Measurements from ENCODE around the gene LCN9.
A peak's percentile ranks its signal among the peaks of the same experiment; 100 is the strongest.

The LCN9 gene

GRCh38 chr9:135698767-135699166, 35.7 kb downstream of the LCN9 start:
- TF ChIP-seq, protein P1, sequence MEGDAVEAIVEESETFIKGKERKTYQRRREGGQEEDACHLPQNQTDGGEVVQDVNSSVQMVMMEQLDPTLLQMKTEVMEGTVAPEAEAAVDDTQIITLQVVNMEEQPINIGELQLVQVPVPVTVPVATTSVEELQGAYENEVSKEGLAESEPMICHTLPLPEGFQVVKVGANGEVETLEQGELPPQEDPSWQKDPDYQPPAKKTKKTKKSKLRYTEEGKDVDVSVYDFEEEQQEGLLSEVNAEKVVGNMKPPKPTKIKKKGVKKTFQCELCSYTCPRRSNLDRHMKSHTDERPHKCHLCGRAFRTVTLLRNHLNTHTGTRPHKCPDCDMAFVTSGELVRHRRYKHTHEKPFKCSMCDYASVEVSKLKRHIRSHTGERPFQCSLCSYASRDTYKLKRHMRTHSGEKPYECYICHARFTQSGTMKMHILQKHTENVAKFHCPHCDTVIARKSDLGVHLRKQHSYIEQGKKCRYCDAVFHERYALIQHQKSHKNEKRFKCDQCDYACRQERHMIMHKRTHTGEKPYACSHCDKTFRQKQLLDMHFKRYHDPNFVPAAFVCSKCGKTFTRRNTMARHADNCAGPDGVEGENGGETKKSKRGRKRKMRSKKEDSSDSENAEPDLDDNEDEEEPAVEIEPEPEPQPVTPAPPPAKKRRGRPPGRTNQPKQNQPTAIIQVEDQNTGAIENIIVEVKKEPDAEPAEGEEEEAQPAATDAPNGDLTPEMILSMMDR (IDR thresholded peaks at IDR 0.05; ENCODE audit: borderline replicate concordance, insufficient read depth, low read depth, low read length): no peak
- no peak overlapping the region for H3K4me3 ChIP-seq (ENCODE audit: low read depth, low read length)

- H3K4me3 ChIP-seq (ENCODE audit: low read depth, low read length): no peak within 1 kb of the TSS
- TF ChIP-seq, protein P1 (IDR thresholded peaks at IDR 0.05; ENCODE audit: borderline replicate concordance, insufficient read depth, low read depth, low read length): no peak
These were observed 36.3 kb downstream of the LCN9 start, which contains the start of gene SOHLH1 for GRCh38 chr9:135699440-135699839. Gene SOHLH1, minus strand, starts transcription at chr9:135699481. Its CDS starts 14 bp downstream, at chr9:135699467.

DNA sequence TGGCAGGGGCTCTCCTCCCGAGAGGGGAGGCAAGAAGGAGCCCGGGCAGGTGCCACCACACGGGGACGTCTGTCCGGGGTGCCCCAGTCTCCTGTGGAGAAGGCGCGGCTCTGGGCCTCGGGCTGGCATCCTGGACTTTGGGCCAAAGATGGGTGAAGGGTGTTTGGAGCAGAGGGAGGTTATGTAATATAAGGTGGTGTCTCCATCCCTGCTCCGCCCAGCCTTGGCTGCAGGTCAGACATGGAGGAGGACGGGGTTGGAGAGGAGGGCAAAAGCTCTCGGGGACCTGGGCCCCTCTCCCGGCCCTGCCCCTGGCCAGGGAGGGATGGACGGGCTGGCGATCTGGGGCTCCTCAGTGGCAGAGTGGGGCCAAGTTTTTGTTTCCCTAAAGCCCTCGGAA, 37.4 kb downstream of the LCN9 start:
- TF ChIP-seq, protein P1 (IDR thresholded peaks at IDR 0.05; ENCODE audit: borderline replicate concordance, insufficient read depth, low read depth, low read length): no peak
- H3K4me3 ChIP-seq (ENCODE audit: low read depth, low read length): no peak overlapping the region

- no peak overlapping the region for H3K4me3 ChIP-seq (ENCODE audit: low read depth, low read length)
- TF ChIP-seq, protein P1 (IDR thresholded peaks at IDR 0.05; ENCODE audit: borderline replicate concordance, insufficient read depth, low read depth, low read length): no peak
These were observed 38.2 kb downstream of the LCN9 start for GRCh38 chr9:135701067-135701958.

- TF ChIP-seq, protein P1 (IDR thresholded peaks at IDR 0.05; ENCODE audit: borderline replicate concordance, insufficient read depth, low read depth, low read length): peak; percentile 92
- H3K4me3 ChIP-seq (ENCODE audit: low read depth, low read length): no peak within 1 kb of the TSS
These were observed 39.0 kb downstream of the LCN9 start, which contains the start of gene KCNT1 for GRCh38 chr9:135701959-135702721. Gene KCNT1, plus strand, starts transcription at chr9:135702185. Its CDS starts 74 bp downstream, at chr9:135702259.

DNA sequence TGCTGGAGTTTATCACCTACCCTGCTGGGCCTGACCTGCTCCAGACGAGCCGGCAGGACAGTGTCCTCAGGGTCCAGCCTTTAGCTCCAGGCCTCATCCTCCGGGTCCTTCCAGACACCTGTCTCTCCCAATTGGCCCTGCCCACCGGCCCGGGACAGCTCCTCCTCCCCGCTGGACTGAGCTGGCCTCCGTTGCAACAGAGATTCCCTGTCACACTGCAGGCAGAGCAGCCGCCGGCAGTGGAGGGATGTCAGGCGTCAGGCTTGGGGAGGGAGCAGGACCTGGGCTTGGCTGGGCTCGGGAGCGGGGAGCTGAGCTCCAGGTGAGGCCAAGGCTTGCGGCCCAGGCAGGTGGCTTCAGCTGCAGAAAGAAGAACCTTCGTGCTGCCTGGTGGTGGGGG, 40.6 kb downstream of the LCN9 start:
- TF ChIP-seq, protein P1 (IDR thresholded peaks at IDR 0.05; ENCODE audit: borderline replicate concordance, insufficient read depth, low read depth, low read length): no peak
- no peak overlapping the region for H3K4me3 ChIP-seq (ENCODE audit: low read depth, low read length)

Measured in GM12875 (cell line).